HEK293T (cell line): ENCODE data around the gene TLE3.

Experiments
- ARNT ChIP-seq: fragments of 450-650 bp; IDR thresholded peaks from 2 replicates; pipeline ENCODE4 v1.6.1; 2017; ENCODE audit warnings: mild to moderate bottlenecking
- FOXM1 ChIP-seq: fragments of 450-650 bp; IDR thresholded peaks from 2 replicates; pipeline ENCODE4 v1.6.1; 2017; ENCODE audit warnings: mild to moderate bottlenecking, borderline replicate concordance
- LEF1 ChIP-seq: fragments of 450-650 bp; IDR thresholded peaks from 2 replicates; pipeline ENCODE4 v1.6.1; 2017; ENCODE audit warnings: mild to moderate bottlenecking, borderline replicate concordance

DNA sequence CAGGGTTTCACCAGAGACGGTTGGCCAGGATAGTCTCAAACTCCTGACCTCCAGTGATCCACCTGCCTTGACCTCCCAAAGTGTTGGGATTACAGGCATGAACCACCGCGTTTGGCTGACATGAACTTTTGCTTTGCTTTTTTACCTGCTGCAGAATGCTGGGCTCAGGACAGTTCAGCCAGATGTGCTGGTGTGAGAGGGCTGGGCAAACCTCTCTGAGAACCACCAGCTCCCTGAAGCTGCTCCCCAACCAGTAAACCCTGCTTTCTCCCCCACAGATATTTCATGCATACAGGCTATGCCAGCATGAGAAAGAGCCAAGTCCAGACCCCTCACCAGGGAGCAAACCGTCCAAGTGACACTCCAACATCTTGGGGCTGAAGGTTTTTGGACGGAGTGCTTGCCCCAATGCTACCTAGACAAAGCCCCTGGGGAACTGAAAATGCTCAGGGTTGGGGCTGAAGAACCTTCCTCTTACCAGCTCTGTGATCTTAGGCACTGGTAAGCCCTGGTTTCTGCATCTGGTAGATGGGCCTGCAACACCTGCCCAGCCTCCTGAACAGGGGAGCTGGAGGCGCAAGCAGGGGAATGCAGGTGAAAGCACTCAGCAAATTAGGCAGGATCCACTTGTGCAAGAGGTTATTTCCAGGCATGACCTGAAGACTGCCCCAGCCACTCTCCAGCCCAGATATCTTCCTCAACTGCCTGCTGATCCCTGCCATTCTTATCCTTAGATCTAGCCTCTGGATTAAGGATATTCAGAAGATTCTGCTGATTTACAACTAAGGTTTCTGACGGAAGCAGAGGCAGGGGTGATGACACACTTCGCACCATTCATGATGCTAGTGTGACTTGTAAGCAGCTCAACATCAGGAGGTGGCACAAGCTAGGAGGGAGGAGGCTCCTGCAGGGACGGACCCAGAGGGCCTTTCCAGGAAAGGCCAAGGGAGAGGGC is 78.8 kb downstream of the TLE3 start:
- TF ChIP-seq ARNT (no peak), LEF1 (no peak), FOXM1 (no peak)
